H9 (cell line): ENCODE results near the gene EGFL8. TPM values are rescaled to one million over a fixed set of nuclear protein-coding genes. Genes with fewer than 3 reads are reported as not detected.

ENCODE experiments used
- DNase-seq: peaks from one replicate; pipeline ENCODE4 v3.0.0-alpha.2; 2017
- H2AFZ ChIP-seq: one replicate; pipeline ENCODE4 v1.6.1; 2013; ENCODE audit warnings: mild to moderate bottlenecking, low read length, control low read depth, moderate library complexity
- H2AK5ac ChIP-seq: 2 replicates; pipeline ENCODE4 v1.6.1; 2013; ENCODE audit warnings: low read length, control low read depth, mixed read lengths; ENCODE audit not compliant: insufficient read length
- H2BK120ac ChIP-seq: one replicate; pipeline ENCODE4 v1.6.1; 2013; ENCODE audit warnings: low read depth, mild to moderate bottlenecking, low read length, control low read depth, inconsistent platforms; ENCODE audit not compliant: poor library complexity, severe bottlenecking
- H2BK12ac ChIP-seq: 2 replicates; pipeline ENCODE4 v1.6.1; 2013; ENCODE audit warnings: low read length, control low read depth, mixed read lengths, low read depth; ENCODE audit not compliant: insufficient read length
- H2BK15ac ChIP-seq: 2 replicates; pipeline ENCODE4 v1.6.1; 2013; ENCODE audit warnings: low read depth, low read length, control low read depth
- H2BK20ac ChIP-seq: one replicate; pipeline ENCODE4 v1.6.1; 2013; ENCODE audit warnings: low read depth, mild to moderate bottlenecking, low read length, control low read depth, inconsistent platforms; ENCODE audit not compliant: poor library complexity, severe bottlenecking
- H2BK5ac ChIP-seq: 2 replicates; pipeline ENCODE4 v1.6.1; 2013; ENCODE audit warnings: low read length, control low read depth, mixed read lengths; ENCODE audit not compliant: insufficient read length
- H3K14ac ChIP-seq: 2 replicates; pipeline ENCODE4 v1.6.1; 2013; ENCODE audit warnings: low read length, control low read depth; ENCODE audit not compliant: insufficient read depth
- H3K18ac ChIP-seq: 2 replicates; pipeline ENCODE4 v1.6.1; 2013; ENCODE audit warnings: low read depth, mild to moderate bottlenecking, mixed read lengths, low read length, control low read depth; ENCODE audit not compliant: insufficient read length
- H3K23ac ChIP-seq: 2 replicates; pipeline ENCODE4 v1.6.1; 2013; ENCODE audit warnings: low read length, control low read depth, mixed read lengths, low read depth; ENCODE audit not compliant: insufficient read length
- H3K23me2 ChIP-seq: 2 replicates; pipeline ENCODE4 v1.6.1; 2013; ENCODE audit warnings: low read depth, mild to moderate bottlenecking, mixed read lengths, low read length, control low read depth; ENCODE audit not compliant: insufficient read length, poor library complexity, severe bottlenecking
- H3K27ac ChIP-seq: 2 replicates; pipeline ENCODE4 v1.5.1; 2013; ENCODE audit warnings: low read length, control low read depth, mixed read lengths, low read depth; ENCODE audit not compliant: insufficient read length
- H3K27me3 ChIP-seq: 2 replicates; pipeline ENCODE4 v1.6.1; 2013; ENCODE audit warnings: low read length, control low read depth, inconsistent platforms; ENCODE audit not compliant: insufficient read depth
- H3K4ac ChIP-seq: 2 replicates; pipeline ENCODE4 v1.6.1; 2013; ENCODE audit warnings: low read depth, mild to moderate bottlenecking, control low read depth, inconsistent platforms, low read length, moderate library complexity
- H3K4me1 ChIP-seq: 2 replicates; pipeline ENCODE4 v1.6.1; 2013; ENCODE audit warnings: low read length, control low read depth, inconsistent platforms; ENCODE audit not compliant: insufficient read depth
- H3K4me2 ChIP-seq: 2 replicates; pipeline ENCODE4 v1.6.1; 2013; ENCODE audit warnings: low read length, control low read depth, mixed read lengths; ENCODE audit not compliant: insufficient read length, insufficient read depth
- H3K56ac ChIP-seq: 2 replicates; pipeline ENCODE4 v1.6.1; 2013; ENCODE audit warnings: low read depth, mild to moderate bottlenecking, mixed read lengths, low read length, control low read depth; ENCODE audit not compliant: insufficient read length
- H3K79me1 ChIP-seq: 2 replicates; pipeline ENCODE4 v1.6.1; 2013; ENCODE audit warnings: low read depth, mild to moderate bottlenecking, moderate library complexity, low read length, control low read depth, inconsistent platforms; ENCODE audit not compliant: insufficient read depth, poor library complexity, severe bottlenecking
- H3K79me2 ChIP-seq: 2 replicates; pipeline ENCODE4 v1.6.1; 2013; ENCODE audit warnings: low read length, control low read depth, inconsistent platforms; ENCODE audit not compliant: insufficient read depth
- H3K9ac ChIP-seq: 2 replicates; pipeline ENCODE4 v1.6.1; 2013; ENCODE audit warnings: low read length, control low read depth, mixed read lengths; ENCODE audit not compliant: insufficient read length; ENCODE audit errors: extremely low read depth
- H3K9me3 ChIP-seq: one replicate; pipeline ENCODE4 v1.6.1; 2013; ENCODE audit warnings: low read depth, low read length, inconsistent platforms; ENCODE audit not compliant: control insufficient read depth
- H3T11ph ChIP-seq: one replicate; pipeline ENCODE4 v1.6.1; 2013; ENCODE audit warnings: mild to moderate bottlenecking, low read length, control low read depth, inconsistent platforms
- H4K20me1 ChIP-seq: one replicate; pipeline ENCODE4 v1.6.1; 2013; ENCODE audit not compliant: control insufficient read depth, insufficient read length, insufficient read depth
- H4K5ac ChIP-seq: 2 replicates; pipeline ENCODE4 v1.6.1; 2013; ENCODE audit warnings: low read depth, mild to moderate bottlenecking, mixed read lengths, low read length, control low read depth; ENCODE audit not compliant: insufficient read length
- H4K8ac ChIP-seq: replicated peaks from 2 replicates; pipeline ENCODE4 v1.6.1; 2013; ENCODE audit warnings: low read length, control low read depth, mixed read lengths, low read depth; ENCODE audit not compliant: insufficient read length
- H4K91ac ChIP-seq: 2 replicates; pipeline ENCODE4 v1.6.1; 2013; ENCODE audit warnings: low read depth, mild to moderate bottlenecking, moderate library complexity, mixed read lengths, low read length, control low read depth; ENCODE audit not compliant: insufficient read length
- H3K27ac Mint-ChIP-seq, 3 experiments: 2 replicates in 2 of 3; 3 replicates in 1 of 3; pipeline ENCODE4 v1.8.0; 2020 to 2021; ENCODE audit warnings: mixed read lengths in 3 of 3, mild to moderate bottlenecking in 1 of 3, moderate library complexity in 1 of 3
- H3K27me3 Mint-ChIP-seq: 2 replicates; pipeline ENCODE4 v1.8.0; 2021; ENCODE audit warnings: low read depth, mild to moderate bottlenecking, moderate library complexity, mixed read lengths
- H3K36me3 Mint-ChIP-seq, 3 experiments: 2 replicates in 2 of 3; 3 replicates in 1 of 3; pipeline ENCODE4 v1.8.0; 2020 to 2021; ENCODE audit warnings: low read depth in 3 of 3, mixed read lengths in 3 of 3; ENCODE audit not compliant: insufficient read depth in 1 of 3
- H3K4me1 Mint-ChIP-seq, 2 experiments: 2 replicates each; pipeline ENCODE4 v1.8.0; 2020; ENCODE audit warnings: mixed read lengths in 2 of 2
- H3K4me3 Mint-ChIP-seq, 2 experiments: 2 replicates in 1 of 2; 3 replicates in 1 of 2; pipeline ENCODE4 v1.8.0; 2020 to 2021; ENCODE audit warnings: mild to moderate bottlenecking in 2 of 2, mixed read lengths in 2 of 2, moderate library complexity in 1 of 2
- H3K9me3 Mint-ChIP-seq, 2 experiments: 2 replicates in 1 of 2; 3 replicates in 1 of 2; pipeline ENCODE4 v1.8.0; 2020; ENCODE audit warnings: mild to moderate bottlenecking in 2 of 2, mixed read lengths in 2 of 2, moderate library complexity in 1 of 2
- CTCF ChIP-seq: fragments of 200-600 bp; sonication (generic); conservative IDR thresholded peaks from 3 replicates; pipeline ENCODE4 v1.8.0; 2021; ENCODE audit warnings: antibody characterized with exemption, mild to moderate bottlenecking
- WGBS: extraction: QIAGEN DNeasy Blood & Tissue Kit; methylation state at CpG from one replicate; pipeline ENCODE4 v1.1.7; 2013; ENCODE audit warnings: missing lambda C conversion rate, low lambda C conversion rate, mixed read lengths; ENCODE audit not compliant: insufficient read length; ENCODE audit errors: extremely low coverage; 5-methylcytosine and 5-hydroxymethylcytosine counted together
- total RNA-seq: library from RNA; stranded (reverse); gene quantifications from 2 replicates; pipeline ENCODE4 v1.2.1, GENCODE V29; 2021

EGFL8 gene
- total RNA-seq, 1 experiment from 2014 or later, result 27.2 TPM

- no peaks in the 10 kb centered on the region for H3K9me3 ChIP-seq
- no peaks in the 10 kb centered on the region for H4K20me1 ChIP-seq
- Mint-ChIP-seq H3K9me3 (peaks cover 0 to 3% of the 10 kb centered on the region in 2 experiments; a peak in 2 of 5 replicates), H3K27ac (no peak overlapping the region), H3K4me3 (no peak overlapping the region), H3K36me3 (no peaks in the 10 kb centered on the region), H3K4me1 (no peaks in the 10 kb centered on the region), H3K27me3 (peaks cover 10% of the 10 kb centered on the region)
- DNase-seq, result no peak
- H2BK12ac ChIP-seq, result no peak overlapping the region
- no peak overlapping the region for H3K4me2 ChIP-seq
- H2BK20ac ChIP-seq, result no peak overlapping the region
- H3K27me3 ChIP-seq, result no peaks in the 10 kb centered on the region
- H2AK5ac ChIP-seq, result no peak overlapping the region
- no peak for TF ChIP-seq CTCF
- H4K5ac ChIP-seq, result no peak overlapping the region
- H3K79me2 ChIP-seq, result no peaks in the 10 kb centered on the region
- H4K8ac ChIP-seq, result no peak overlapping the region
- no peak overlapping the region for H3T11ph ChIP-seq
- H3K23ac ChIP-seq, result no peak overlapping the region
- no peak overlapping the region for H3K14ac ChIP-seq
- H3K9ac ChIP-seq, result no peak overlapping the region
- no peaks in the 10 kb centered on the region for H3K23me2 ChIP-seq
- H3K4ac ChIP-seq, result no peak overlapping the region
- no peak overlapping the region for H3K27ac ChIP-seq
- H3K18ac ChIP-seq, result no peak overlapping the region
- no peak overlapping the region for H2BK120ac ChIP-seq
- no peaks in the 10 kb centered on the region for H3K79me1 ChIP-seq
- no peak overlapping the region for H3K56ac ChIP-seq
- WGBS, result no CpG with 5 or more reads among the region's 1 CpG
- H3K4me1 ChIP-seq, result no peaks in the 10 kb centered on the region
- no peak overlapping the region for H2BK5ac ChIP-seq
- no peak overlapping the region for H2AFZ ChIP-seq
- H2BK15ac ChIP-seq, result no peak overlapping the region
- H4K91ac ChIP-seq, result no peak overlapping the region
Observed at GRCh38 chr6:32208996-32209395, 44.6 kb downstream of the EGFL8 start.
